ENCODE measurements around the gene LAMA1.

DNA sequence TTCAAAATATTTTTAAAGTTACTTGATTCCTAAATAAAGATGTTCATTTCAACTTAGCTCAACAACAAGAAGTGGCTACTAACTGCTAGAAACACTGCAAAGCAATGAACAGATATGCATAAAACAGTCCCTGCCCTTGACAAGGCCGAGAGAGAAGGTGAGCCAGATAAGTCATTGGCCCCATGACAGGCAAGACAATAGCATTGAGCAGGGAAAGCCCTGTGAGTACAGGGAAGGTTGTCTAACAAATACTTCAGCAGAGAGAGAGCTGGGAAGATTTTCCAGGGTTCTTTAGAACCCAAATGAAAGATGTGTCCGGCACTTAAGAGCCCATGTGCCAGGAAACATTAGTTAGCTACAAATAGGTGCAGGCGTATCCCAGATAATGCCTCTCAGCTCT lies 4.7 kb downstream of the LAMA1 start:
- TF ChIP-seq, protein P1, sequence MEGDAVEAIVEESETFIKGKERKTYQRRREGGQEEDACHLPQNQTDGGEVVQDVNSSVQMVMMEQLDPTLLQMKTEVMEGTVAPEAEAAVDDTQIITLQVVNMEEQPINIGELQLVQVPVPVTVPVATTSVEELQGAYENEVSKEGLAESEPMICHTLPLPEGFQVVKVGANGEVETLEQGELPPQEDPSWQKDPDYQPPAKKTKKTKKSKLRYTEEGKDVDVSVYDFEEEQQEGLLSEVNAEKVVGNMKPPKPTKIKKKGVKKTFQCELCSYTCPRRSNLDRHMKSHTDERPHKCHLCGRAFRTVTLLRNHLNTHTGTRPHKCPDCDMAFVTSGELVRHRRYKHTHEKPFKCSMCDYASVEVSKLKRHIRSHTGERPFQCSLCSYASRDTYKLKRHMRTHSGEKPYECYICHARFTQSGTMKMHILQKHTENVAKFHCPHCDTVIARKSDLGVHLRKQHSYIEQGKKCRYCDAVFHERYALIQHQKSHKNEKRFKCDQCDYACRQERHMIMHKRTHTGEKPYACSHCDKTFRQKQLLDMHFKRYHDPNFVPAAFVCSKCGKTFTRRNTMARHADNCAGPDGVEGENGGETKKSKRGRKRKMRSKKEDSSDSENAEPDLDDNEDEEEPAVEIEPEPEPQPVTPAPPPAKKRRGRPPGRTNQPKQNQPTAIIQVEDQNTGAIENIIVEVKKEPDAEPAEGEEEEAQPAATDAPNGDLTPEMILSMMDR (IDR thresholded peaks at IDR 0.05), result no peak
- no peak for TF ChIP-seq POLR2A (IDR thresholded peaks at IDR 0.05)
